HG03354 (cell line): ENCODE measurements around the gene TMEM198.

Experiments
- ATAC-seq: cut with Tn5 transposase; IDR thresholded peaks from one replicate; pipeline ENCODE4 v1.9.1; 2021; ENCODE audit warnings: mild to moderate bottlenecking; ENCODE audit not compliant: unreplicated experiment, poor library complexity, severe bottlenecking

Gene TMEM198

DNA sequence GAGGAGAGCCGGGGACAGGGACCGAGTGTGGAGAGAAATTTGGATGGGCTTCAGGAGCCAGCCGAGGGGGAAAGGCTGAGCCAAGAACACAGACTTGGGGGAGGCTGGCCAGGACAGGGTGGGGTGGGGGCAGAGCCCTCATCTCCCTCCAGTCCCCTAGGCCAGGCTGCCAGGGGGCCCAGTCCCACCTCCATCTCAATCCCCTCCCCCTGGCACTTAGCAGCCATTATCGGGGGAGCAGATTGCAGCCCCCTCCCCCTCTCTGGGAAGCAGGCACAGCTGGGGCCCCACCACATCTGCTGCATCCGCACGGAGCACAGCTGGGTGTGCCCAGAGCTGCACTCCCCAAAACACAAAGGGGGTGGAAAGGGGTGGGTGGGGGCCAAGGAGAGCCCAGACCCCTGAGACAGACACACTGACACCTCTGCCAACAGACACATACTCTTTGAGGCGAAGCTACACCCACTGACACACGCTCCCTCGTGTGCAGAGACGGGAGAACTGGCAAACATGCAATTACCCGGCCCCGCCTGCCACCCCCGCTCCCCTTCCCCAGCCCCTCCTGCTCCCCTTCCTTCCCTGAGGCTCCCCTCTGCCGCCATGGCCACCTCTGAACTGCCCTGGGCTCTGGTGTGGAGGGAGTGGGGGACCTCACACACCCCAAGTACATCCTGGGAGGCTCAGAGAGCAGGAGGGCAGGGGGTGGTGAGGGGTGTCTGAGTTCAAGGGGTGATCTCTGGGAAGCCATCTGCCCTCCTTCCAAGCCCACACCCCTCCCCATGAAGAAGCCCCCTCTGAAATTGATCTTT, 34.7 kb upstream of the TMEM198 start:
- ATAC-seq = peak; percentile 18

DNA sequence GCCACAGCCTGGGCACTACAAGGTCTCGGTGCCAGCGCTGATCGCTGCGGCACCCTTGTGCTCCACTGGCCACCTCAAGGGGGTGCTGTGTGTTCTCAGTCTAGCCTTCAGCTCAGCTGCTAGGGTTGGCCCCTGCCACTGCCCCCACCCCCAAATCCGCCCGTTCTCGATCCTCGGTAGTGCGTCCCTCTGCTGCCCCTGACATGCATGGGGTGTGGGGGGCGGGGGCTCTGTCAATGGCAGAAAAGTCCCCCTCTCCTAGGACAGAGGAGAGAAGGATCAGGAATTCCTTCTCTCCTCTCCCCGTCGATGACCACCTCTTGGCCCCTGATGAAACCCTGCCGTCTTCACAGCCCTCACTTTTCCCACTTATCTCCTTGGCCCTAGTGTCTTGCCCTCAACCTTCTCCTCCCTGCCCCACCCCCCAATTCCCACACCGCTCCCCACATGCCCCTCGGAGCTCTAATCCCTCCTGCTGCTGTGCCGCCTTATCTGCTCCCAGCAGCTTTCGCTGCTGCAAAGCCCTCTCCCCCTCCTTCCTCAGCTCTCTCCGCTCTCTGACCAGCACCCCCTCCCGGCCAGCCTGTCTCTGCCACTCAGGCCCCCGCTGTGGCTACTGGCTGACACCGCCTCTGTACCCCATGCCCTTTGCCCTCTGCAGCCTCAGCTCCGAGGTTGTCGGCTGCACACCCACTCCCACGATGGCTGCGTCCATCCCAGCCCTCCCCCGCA, 33.9 kb upstream of the TMEM198 start:
- ATAC-seq = peak; percentile 61

DNA sequence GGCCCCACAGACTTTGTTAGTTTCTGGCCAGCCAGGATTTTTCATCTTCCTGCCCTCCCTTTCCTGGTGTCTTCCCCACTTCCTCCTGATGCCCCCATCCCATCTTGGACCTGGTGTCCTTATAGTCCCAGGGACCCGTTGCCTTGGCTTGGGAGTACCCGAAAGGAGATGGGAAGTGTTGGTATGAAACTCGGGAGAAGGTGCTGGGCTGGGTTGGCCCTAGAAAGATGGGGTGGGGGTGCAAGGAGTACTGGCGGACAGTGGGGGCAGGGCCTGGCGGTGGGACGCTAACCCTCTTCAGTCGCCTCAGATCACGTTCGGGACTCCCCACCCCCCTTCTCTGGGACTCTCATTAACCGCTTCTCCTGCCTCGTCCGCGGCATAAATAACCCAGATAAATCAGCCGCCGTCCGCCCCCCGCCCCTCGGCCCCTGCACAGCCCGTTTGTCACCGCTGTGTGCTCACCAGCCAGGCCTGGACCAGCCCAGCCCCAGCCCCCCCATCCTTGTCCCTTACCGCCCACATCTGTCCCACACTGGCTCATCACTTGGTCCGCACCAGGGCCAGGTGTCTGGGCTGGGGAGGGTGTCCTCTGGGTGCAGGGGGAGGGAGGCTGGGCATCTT, 33.2 kb upstream of the TMEM198 start:
- no peak for ATAC-seq

GRCh38 chr2:219511547-219512325, 32.1 kb upstream of the TMEM198 start:
- ATAC-seq = no peak

DNA sequence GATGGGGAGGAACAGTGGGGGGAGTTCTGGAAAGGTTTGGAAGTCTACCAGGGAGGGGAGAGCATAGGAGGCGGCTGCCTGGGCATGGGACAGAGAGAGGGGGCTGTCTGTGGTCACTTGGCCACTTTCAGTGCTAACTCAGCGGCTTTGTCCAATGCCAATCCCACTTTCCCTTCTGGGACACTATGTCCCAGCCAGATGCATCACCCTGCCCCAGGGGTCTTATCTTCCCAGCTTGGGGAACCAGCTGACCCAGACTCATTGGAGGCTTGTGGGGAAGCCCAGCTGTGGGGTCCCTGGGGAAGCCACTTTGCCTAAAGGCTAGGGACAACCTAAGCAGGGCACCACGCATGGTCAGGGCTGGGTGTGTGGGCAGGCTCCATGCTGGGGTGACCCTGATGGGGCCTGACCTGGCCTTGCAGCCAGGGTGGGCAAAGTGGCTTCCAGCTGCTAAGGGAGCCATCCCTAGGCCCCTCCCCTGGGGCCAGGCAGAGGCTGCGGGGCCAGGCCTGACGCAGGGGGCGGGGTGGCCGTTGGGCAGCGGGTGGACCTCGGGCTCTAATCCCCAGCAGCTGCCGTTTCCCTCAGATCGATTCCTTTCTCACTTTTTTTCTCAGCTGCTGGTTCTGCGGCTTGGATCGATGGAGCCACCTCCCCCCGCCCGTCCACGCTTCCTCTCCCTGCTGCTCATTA, 31.2 kb upstream of the TMEM198 start:
- no peak for ATAC-seq

DNA sequence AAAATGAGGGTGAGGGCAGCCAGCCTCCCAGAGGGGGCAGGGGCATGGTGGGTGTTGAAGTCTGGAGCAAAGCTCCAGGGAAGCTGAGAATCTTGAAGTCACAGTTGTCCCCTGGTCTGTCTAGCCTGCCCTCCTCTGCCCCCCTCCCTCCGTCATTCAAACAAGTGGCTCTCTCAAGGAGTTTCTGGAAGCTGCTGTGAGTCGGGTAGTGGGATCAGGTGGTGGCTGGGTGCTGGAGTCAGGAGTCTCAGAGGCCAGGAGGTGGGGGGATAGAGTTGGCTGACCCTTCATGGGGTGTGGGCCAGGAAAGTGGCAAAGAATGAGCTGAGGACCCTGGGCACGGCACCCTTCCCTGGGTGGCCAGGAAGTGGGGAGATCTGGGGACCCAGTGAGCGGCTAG, 30.0 kb upstream of the TMEM198 start:
- no peak for ATAC-seq

- no peak for ATAC-seq
Measured at GRCh38 chr2:219514196-219514761, 29.5 kb upstream of the TMEM198 start, which contains the start of gene ASIC4. TSS of gene ASIC4 (plus strand) at chr2:219514482. CDS start at chr2:219514725, 243 bp downstream.

DNA sequence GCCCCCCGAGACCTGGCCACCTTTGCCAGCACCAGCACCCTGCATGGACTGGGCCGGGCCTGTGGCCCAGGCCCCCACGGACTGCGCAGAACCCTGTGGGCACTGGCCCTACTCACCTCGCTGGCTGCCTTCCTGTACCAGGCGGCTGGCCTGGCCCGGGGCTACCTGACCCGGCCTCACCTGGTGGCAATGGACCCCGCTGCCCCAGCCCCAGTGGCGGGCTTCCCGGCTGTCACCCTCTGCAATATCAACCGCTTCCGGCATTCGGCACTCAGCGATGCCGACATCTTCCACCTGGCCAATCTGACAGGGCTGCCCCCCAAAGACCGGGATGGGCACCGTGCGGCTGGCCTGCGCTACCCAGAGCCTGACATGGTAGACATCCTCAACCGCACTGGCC, 29.0 kb upstream of the TMEM198 start:
- ATAC-seq = no peak

DNA sequence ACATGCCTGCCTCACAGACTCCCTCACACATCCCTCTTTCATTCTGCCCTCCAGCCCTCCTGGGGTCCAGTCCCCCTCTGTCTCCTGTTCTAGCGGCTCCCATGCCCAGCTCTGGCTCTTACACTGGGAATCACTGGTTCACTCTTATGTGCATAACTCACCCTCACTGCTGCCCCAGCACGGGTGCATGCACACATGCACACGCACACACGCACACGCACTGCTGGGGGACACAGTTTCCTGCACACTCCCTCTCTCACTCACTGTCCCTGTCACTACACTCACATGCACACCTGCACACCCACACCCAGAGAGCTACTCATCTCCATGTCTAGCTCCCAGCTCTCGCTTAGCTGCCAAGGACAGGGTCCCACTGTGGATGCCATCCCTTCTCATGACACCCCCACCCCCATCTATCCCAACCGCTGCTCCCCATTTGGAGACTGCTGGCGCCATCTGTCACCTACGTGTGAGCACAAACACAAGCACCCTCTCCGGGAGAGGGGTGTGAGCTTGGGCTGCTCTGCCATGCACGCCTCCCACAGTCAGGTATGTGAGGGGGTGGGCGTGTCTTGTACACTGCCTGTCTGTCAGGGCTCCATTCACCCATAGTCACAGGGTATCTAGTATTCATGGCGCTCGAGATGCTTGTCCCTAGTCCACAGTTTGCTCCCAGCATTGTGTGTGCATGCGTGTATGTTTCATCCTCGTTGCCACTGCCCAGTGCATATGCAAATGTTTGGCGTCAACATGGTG, 27.8 kb upstream of the TMEM198 start:
- ATAC-seq = no peak

- ATAC-seq = no peak
Measured at GRCh38 chr2:219516888-219517287, 26.9 kb upstream of the TMEM198 start.

GRCh38 chr2:219517954-219518778, 25.7 kb upstream of the TMEM198 start:
- ATAC-seq = no peak

GRCh38 chr2:219519526-219519916, 24.3 kb upstream of the TMEM198 start:
- ATAC-seq = no peak

DNA sequence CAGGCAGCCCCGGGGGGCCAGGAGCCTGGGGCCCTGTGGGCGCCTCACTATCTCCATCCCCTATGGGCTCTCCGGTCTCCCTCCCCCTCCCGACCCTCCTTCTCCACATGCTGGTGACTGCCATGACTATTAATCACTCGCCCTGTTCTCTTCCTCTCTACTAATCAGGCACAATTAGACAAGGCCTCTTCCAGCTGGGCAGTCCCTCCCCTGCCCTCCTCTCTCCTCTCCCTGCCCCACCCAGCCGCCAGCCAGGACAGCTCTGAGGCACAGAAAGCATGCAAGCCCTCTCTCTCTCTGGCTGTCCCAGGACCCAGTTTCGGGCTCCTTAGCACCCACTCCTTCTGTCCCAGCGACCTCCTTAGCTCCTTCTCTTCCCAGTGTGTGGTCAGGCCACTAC, 23.7 kb upstream of the TMEM198 start:
- ATAC-seq = no peak

DNA sequence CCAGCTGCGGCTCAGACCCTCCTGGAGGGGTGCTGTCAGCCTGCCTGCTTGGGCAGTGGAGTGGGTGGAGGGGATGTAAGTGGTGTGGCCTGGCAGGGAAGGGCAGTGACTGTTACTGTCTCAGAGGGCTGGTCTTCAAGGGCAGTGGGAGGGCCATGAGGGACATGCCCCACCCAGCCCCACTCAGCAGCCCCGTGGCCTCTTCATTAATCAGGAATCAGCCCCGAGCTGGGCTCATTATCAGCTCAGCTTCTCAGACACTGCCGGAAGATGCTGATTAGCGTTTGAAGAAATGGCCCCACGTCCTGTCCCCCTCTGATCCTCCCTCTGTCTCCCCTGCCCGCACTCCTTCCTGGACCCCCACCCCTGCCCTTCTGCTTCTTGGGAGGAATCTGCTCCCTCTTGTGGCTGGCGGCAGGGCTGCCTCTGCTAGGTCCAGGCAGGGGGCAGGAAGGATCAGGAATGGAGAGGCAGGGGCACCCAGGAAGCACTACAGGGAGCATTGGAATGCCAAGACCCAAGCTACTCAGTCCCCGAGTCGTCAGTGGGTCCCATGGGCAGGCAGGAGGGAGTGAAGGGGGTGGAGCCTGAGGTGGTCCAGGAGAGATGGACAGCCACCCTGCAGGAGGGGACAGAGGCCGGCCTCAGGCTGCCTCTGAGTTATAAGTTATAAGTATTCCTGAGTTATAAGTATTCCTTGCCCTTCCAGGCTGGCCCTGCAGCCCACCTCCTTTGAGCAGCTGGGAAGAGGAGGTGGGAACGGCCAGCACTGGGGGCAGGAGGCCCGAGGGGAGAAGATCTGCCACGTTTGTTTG, 22.6 kb upstream of the TMEM198 start:
- no peak for ATAC-seq

- ATAC-seq = no peak
Measured at GRCh38 chr2:219522111-219523030, 21.5 kb upstream of the TMEM198 start.
